ENCODE measurements around the gene SFRP4. TPM values are rescaled to one million over a fixed set of nuclear protein-coding genes. Genes with fewer than 3 reads are reported as not detected.

The SFRP4 gene
- polyA plus RNA-seq, 1 of the 3 experiments (the other 2 are of a cell fraction) = not detected

GRCh38 chr7:37921876-37922275 lies 5.3 kb upstream of the SFRP4 start:
- ChIA-PET POLR2A (interaction anchor here (1.2 kb wide), 1 partner anchor 39 kb away, joined by 3 read pairs; no protein-coding TSS in a partner anchor), CTCF (interaction anchor here (0.6 to 16.2 kb wide), 14 partner anchors 8 to 449 kb away, joined by 3 to 280 read pairs (median 4); no protein-coding TSS in a partner anchor)
- Histone ChIP-seq H3K27me3 (ENCODE audit: insufficient read depth) (peaks cover 13% of the 10 kb centered on the region; the same call in 1 of the 2 replicates), H3K9me2 (no peaks in the 10 kb centered on the region), H3K4me3 (ENCODE audit: low read depth in 2 of 2, low read length in 1 of 2) (peak overlapping the region; percentile 74 to 94; a peak in 3 of 4 replicates), H2AFZ (ENCODE audit: low read depth) (no peak overlapping the region), H3K4me2 (peak overlapping the region; percentile 89), H3K9me3 (no peaks in the 10 kb centered on the region), H3F3A (replicated peaks; ENCODE audit: insufficient read depth) (no peaks in the 10 kb centered on the region), H3K27ac (ENCODE audit: low read depth in 2 of 2, low read length in 1 of 2) (no peak overlapping the region), H3K36me3 (replicated peaks in 1 of 2; ENCODE audit: control insufficient read depth in 1 of 2, insufficient read depth in 2 of 2, low read length in 1 of 2) (no peaks in the 10 kb centered on the region), H3K4me1 (ENCODE audit: control insufficient read depth in 1 of 2, insufficient read depth in 2 of 2, low read depth in 1 of 2, low read length in 1 of 2) (peaks cover 0 to 17% of the 10 kb centered on the region in 2 experiments; a peak in 2 of 4 replicates), H3K9ac (no peak overlapping the region), H3K79me2 (ENCODE audit: insufficient read depth) (peaks cover 6% of the 10 kb centered on the region; the same call in 1 of the 2 replicates), H4K20me1 (ENCODE audit: insufficient read depth) (no peaks in the 10 kb centered on the region)
- DNase-seq = no peak
- no peak for TF ChIP-seq CHD2 (IDR thresholded peaks at IDR 0.05; ENCODE audit: low read length, partially characterized antibody)
- TF ChIP-seq ELF1 (IDR thresholded peaks at IDR 0.05) = no peak
- TF ChIP-seq MAX (IDR thresholded peaks at IDR 0.05; ENCODE audit: low read depth) = no peak
- 52% methylated on average over 4 of the region's 4 CpGs for WGBS (ENCODE audit: low lambda C conversion rate)

- ChIA-PET POLR2A (interaction anchor here (1.2 to 1.6 kb wide), 2 partner anchors 38 to 114 kb away, joined by 3 read pairs; no protein-coding TSS in a partner anchor), CTCF (interaction anchor here (0.6 to 16.2 kb wide), 36 partner anchors 9 to 685 kb away, joined by 3 to 280 read pairs (median 4); no protein-coding TSS in a partner anchor)
- H3K4me3 ChIP-seq (ENCODE audit: low read depth in 2 of 2, low read length in 1 of 2) = peak overlapping the region; percentile 74 to 94
- TF ChIP-seq USF2 (IDR thresholded peaks at IDR 0.05; ENCODE audit: borderline replicate concordance, low read depth, low read length) (no peak), GATA2 (CRISPR knock-in tag; IDR thresholded peaks at IDR 0.05) (no peak; the same call in 1 of the 2 replicates), FOXJ3 (CRISPR knock-in tag; IDR thresholded peaks at IDR 0.05) (no peak), NFIC (IDR thresholded peaks at IDR 0.05; ENCODE audit: borderline replicate concordance) (no peak), RXRA (IDR thresholded peaks at IDR 0.05; ENCODE audit: borderline replicate concordance, low read depth) (no peak), REST (IDR thresholded peaks at IDR 0.05; ENCODE audit: low read depth, low read length) (no peak), MAX (IDR thresholded peaks at IDR 0.05; ENCODE audit: low read depth) (no peak), JUND (IDR thresholded peaks at IDR 0.05) (no peak), TCF12 (IDR thresholded peaks at IDR 0.05) (no peak), PBX3 (IDR thresholded peaks at IDR 0.05) (no peak), NRF1 (IDR thresholded peaks at IDR 0.05; ENCODE audit: low read depth, low read length) (no peak), MXI1 (IDR thresholded peaks at IDR 0.05; ENCODE audit: low read depth, low read length) (peak; percentile 82; the same call in 1 of the 2 replicates), RFX5 (IDR thresholded peaks at IDR 0.05; ENCODE audit: low read length) (0 out of 2 replicates have a peak, but pooled peaks have one; percentile 8), RAD21 (IDR thresholded peaks at IDR 0.05; ENCODE audit: low read length) (peak; percentile 49), FOXM1 (IDR thresholded peaks at IDR 0.05; ENCODE audit: low read depth) (no peak), IRF3 (IDR thresholded peaks at IDR 0.05; ENCODE audit: low read depth, low read length) (no peak)
These were observed 4.5 kb upstream of the SFRP4 start for GRCh38 chr7:37920849-37921805.

More at GRCh38 chr7:37920849-37921805, 4.5 kb upstream of the SFRP4 start:
- 1% methylated on average over 46 of the region's 63 CpGs for WGBS (ENCODE audit: low lambda C conversion rate)
- Histone ChIP-seq H3K4me2 (peak overlapping the region; percentile 89), H4K20me1 (ENCODE audit: insufficient read depth) (no peaks in the 10 kb centered on the region), H3K9ac (peak overlapping the region; percentile 69), H3K4me1 (ENCODE audit: control insufficient read depth in 1 of 2, insufficient read depth in 2 of 2, low read depth in 1 of 2, low read length in 1 of 2) (peaks cover 0 to 25% of the 10 kb centered on the region in 2 experiments; a peak in 2 of 4 replicates), H2AFZ (ENCODE audit: low read depth) (peak overlapping the region; percentile 92), H3K36me3 (replicated peaks in 1 of 2; ENCODE audit: control insufficient read depth in 1 of 2, insufficient read depth in 2 of 2, low read length in 1 of 2) (no peaks in the 10 kb centered on the region), H3K9me3 (no peaks in the 10 kb centered on the region), H3K9me2 (no peaks in the 10 kb centered on the region), H3K27ac (ENCODE audit: low read depth in 2 of 2, low read length in 1 of 2) (peak overlapping the region; percentile 34 to 94), H3K27me3 (ENCODE audit: insufficient read depth) (peaks cover 21% of the 10 kb centered on the region; the same call in 1 of the 2 replicates), H3K79me2 (ENCODE audit: insufficient read depth) (peaks cover 6% of the 10 kb centered on the region; the same call in 1 of the 2 replicates), H3F3A (replicated peaks; ENCODE audit: insufficient read depth) (no peaks in the 10 kb centered on the region)
- peak; percentile 80 for DNase-seq

Measured in SK-N-SH (cell line).